ENCODE results near the gene TNRC6A.
"Not testable (repeated sequence)": the region's sequence is repeated elsewhere in the genome, so short reads cannot be mapped to it uniquely, and the experiment has no call there.

The TNRC6A gene

DNA sequence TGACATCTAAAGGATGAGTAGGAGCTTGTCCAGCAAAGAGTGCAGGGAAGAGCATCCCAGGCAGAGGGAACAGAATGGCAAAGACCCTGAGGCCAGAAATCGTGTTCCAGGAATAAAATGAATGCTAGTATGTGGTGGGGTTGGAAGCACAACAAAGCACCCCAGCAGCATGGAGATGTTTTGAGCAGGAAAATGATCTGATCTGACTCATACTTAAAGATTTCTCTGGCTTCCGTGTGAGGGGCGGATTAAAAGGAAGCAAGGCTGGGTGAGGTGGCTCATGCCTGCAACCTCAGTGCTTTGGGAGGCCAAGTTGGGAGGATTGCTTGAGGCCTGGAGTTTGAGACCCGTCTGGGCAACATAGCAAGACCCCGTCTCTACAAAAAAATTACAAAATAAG is 118.6 kb downstream of the TNRC6A start:
- no peak for DNase-seq

DNA sequence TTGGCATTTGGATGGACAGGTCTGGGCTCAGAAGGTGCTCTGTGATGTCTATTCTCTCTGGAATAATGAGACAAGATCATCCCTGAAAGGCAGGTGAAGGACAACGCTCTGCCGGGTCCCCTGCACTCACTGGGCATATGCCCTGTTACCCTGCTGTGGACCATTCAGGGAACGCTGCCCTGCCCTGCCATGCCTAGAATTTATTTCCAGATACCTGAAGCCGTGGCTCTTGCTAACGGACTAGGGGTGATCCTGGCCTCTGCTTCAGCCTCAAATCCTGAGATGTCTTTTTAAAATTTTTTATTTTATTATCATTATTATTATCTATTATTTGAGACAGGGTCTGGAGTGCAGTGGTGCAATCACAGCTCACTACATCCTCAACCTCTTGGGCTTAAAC is 120.2 kb downstream of the TNRC6A start:
- no peak for DNase-seq

GRCh38 chr16:24850289-24850938 is 121.0 kb downstream of the TNRC6A start:
- no peak for DNase-seq

GRCh38 chr16:24851700-24852099 is 122.2 kb downstream of the TNRC6A start:
- DNase-seq: peak; percentile 15

GRCh38 chr16:24852281-24852721 is 122.8 kb downstream of the TNRC6A start:
- DNase-seq: peak; percentile 15

GRCh38 chr16:24853169-24853824 is 123.8 kb downstream of the TNRC6A start:
- DNase-seq: no peak

- peak; percentile 87 for DNase-seq
Observed at GRCh38 chr16:24853830-24854229, 124.4 kb downstream of the TNRC6A start.

DNA sequence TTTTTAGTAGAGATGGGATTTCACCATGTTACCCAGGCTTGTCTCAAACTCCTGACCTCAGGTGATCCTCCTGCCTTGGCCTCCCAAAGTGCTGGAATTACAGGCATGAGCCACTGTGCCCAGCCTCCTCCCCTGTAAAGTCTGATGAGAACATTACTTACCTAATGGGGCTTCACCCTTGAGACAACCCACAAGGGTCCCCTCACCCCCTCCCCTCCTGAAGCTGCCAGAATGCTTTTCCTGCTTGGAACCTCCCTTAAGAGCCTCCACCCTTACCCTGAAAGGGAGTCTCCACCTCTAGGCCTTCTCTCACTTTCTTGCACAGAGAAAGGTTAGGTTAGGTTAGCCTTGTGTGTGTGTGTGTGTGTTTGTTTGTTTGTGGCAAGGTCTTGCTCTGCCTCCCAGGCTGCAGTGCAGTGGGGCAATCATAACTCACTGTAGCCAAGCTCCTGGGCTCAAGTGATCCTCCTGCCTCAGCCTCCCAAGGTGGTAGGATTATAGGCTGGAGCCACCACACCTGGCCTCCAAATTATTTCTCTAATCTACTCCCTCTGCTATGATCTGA is 125.2 kb downstream of the TNRC6A start:
- DNase-seq: no peak

DNA sequence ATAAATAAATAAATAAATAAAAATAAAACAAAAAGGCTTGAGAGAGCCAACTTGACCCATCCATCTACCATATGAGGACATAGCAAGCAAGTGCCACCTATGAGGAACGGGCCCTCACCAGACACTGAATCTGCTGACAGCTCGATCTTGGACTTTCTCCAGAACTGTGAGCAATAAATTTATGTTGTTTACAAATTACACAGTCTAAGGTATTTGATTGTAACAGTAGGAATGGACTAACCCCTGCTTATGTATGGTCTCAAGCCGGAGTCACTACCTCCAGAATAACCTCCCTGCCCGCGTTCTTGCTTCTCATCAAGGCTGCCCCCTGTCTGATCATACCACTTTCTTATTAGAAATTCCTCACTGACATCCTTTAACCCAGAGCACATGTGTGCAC is 126.2 kb downstream of the TNRC6A start:
- DNase-seq: no peak

GRCh38 chr16:24856871-24857270 is 127.4 kb downstream of the TNRC6A start:
- DNase-seq: not testable (repeated sequence)

GRCh38 chr16:24858219-24859041 is 129.0 kb downstream of the TNRC6A start:
- peak; percentile 31 for DNase-seq

- DNase-seq: no peak
Observed at GRCh38 chr16:24861461-24861860, 132.0 kb downstream of the TNRC6A start.

- no peak for DNase-seq
Observed at GRCh38 chr16:24863582-24864437, 134.4 kb downstream of the TNRC6A start.

DNA sequence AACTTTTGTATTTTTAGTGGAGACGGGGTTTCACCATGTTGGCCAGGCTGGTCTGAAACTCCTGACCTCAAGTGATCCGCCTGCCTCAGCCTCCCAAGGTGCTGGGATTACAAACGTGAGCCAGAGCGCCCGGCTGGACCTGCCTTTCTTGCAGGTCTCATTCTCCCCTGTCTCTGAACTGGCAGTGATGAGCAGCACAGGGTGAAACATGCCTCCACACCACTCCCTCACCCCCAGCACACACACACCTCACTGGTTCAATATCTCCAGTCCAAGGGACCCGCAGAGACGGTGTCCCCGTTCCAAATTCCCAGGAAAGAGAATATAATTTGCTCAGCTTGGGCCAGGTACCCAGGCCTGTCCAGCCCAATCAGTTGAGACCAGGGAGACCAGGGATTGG is 139.6 kb downstream of the TNRC6A start:
- DNase-seq: no peak

- no peak for DNase-seq
Observed at GRCh38 chr16:24871891-24872290, 142.4 kb downstream of the TNRC6A start.

GRCh38 chr16:24873028-24873427 is 143.6 kb downstream of the TNRC6A start:
- no peak for DNase-seq

DNA sequence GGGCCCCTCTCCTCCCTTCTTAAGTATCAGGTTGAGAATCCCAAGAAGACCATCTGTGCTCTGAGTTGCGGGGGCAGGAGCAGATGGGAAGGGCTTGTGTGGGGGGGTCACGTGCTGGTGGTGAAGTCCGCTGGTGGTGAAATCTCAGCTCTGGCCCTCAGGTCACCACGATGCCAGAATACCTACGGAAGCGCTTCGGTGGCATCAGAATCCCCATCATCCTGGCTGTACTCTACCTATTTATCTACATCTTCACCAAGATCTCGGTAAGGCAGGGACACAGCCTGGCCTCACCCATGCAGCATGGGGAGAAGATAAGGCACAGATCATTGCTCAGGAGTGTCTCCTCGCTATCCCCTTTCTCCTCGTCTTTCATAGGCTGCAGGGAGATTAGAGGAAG is 146.0 kb downstream of the TNRC6A start:
- no peak for DNase-seq
